MM.1S (cell line): ENCODE data around the gene SNCAIP.

Experiments
- EZH2phosphoT487 ChIP-seq: fragments of 300-600 bp; sonication (generic); IDR thresholded peaks from 2 replicates; pipeline ENCODE4 v1.6.1; 2018; ENCODE audit warnings: antibody characterized with exemption, low read length
- TF ChIP-seq, protein P1 (sequence below): fragments of 300-600 bp; sonication (generic); IDR thresholded peaks from 2 replicates; pipeline ENCODE4 v1.5.1; 2016; ENCODE audit warnings: antibody characterized with exemption, low read length, mixed read lengths

DNA sequence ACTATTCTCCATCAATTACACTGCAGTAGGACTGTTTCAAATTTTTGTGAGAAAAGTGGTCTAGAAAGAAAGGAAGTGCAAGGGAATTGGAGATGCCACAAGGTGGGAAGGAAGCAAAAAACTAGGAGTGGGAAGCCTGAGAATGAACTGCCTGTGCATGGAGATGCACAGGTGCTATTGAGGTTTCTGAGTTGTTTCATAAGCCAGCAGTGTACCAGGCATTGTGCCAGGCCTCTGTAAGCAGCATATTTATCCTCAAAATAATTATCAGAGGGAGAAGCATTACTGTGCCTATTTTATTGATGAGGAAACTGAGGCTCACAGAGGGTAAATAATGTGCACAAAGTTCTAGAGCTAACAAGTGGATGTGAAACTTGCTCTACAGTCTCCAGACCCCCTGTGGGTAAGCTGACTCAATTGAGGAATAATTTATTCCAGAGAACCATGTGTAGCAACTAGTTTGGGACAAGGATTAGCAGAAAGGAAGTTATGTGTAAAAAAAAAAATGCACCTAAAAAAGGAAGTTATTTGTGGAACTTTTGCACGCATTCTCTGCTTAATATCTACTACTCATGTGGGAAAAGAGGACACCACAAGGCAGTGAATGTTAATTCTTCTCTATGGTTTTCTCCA, 96.7 kb downstream of the SNCAIP start:
- no peak for TF ChIP-seq EZH2phosphoT487
- TF ChIP-seq, protein P1, sequence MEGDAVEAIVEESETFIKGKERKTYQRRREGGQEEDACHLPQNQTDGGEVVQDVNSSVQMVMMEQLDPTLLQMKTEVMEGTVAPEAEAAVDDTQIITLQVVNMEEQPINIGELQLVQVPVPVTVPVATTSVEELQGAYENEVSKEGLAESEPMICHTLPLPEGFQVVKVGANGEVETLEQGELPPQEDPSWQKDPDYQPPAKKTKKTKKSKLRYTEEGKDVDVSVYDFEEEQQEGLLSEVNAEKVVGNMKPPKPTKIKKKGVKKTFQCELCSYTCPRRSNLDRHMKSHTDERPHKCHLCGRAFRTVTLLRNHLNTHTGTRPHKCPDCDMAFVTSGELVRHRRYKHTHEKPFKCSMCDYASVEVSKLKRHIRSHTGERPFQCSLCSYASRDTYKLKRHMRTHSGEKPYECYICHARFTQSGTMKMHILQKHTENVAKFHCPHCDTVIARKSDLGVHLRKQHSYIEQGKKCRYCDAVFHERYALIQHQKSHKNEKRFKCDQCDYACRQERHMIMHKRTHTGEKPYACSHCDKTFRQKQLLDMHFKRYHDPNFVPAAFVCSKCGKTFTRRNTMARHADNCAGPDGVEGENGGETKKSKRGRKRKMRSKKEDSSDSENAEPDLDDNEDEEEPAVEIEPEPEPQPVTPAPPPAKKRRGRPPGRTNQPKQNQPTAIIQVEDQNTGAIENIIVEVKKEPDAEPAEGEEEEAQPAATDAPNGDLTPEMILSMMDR, result no peak
